Thymus (tissue), 11 donors: ENCODE measurements around the gene SCYL2. TPM values are rescaled to one million over a fixed set of nuclear protein-coding genes. Genes with fewer than 3 reads are reported as not detected.
"Not testable (repeated sequence)": the region's sequence is repeated elsewhere in the genome, so short reads cannot be mapped to it uniquely, and the experiment has no call there.

Experiments
- DNase-seq, 9 donors: peaks; one replicate each; pipeline ENCODE4 v3.0.0-alpha.2; 2013; ENCODE audit warnings: low spot score in 9 of 9, low read depth in 6 of 9, missing footprints in 1 of 9
- H3K27ac ChIP-seq, 2 donors: one replicate each; pipeline ENCODE4 v1.5.1; 2013; ENCODE audit warnings: control low read depth in 1 of 2, low read depth in 1 of 2, low read length in 1 of 2, mild to moderate bottlenecking in 1 of 2, moderate library complexity in 1 of 2
- H3K27me3 ChIP-seq, 2 donors: one replicate each; pipeline ENCODE4 v1.5.1; 2013; ENCODE audit warnings: low read length in 1 of 2; ENCODE audit not compliant: control insufficient read depth in 2 of 2, insufficient read depth in 1 of 2
- H3K36me3 ChIP-seq, 2 donors: one replicate each; pipeline ENCODE4 v1.5.1; 2013; ENCODE audit warnings: low read length in 1 of 2, mild to moderate bottlenecking in 1 of 2, moderate library complexity in 1 of 2; ENCODE audit not compliant: control insufficient read depth in 2 of 2, insufficient read depth in 2 of 2
- H3K4me1 ChIP-seq, 2 donors: one replicate each; pipeline ENCODE4 v1.5.1; 2013; ENCODE audit warnings: low read length in 2 of 2; ENCODE audit not compliant: control insufficient read depth in 2 of 2, insufficient read depth in 2 of 2
- H3K4me3 ChIP-seq, 2 donors: one replicate each; pipeline ENCODE4 v1.5.1; 2013; ENCODE audit warnings: low read length in 2 of 2, control low read depth in 1 of 2, mild to moderate bottlenecking in 1 of 2
- H3K9me3 ChIP-seq, 2 donors: one replicate each; pipeline ENCODE4 v1.5.1; 2013; ENCODE audit warnings: low read length in 1 of 2, mild to moderate bottlenecking in 1 of 2; ENCODE audit not compliant: control insufficient read depth in 2 of 2, insufficient read depth in 1 of 2
- WGBS: extraction: QIAGEN DNeasy Blood & Tissue Kit; methylation state at CpG from one replicate; pipeline ENCODE4 v1.1.7; 2013; 5-methylcytosine and 5-hydroxymethylcytosine counted together
- polyA plus RNA-seq: library from polyadenylated mRNA; stranded (reverse); fragments of 200-250 nt; gene quantifications from one replicate; pipeline ENCODE4 v1.2.3, GENCODE V29; 2013
- total RNA-seq: library from RNA; stranded (reverse); fragments of 120-200 nt; gene quantifications from one replicate; pipeline ENCODE4 v1.2.4, GENCODE V29; 2013
- donor health status: healthy.

SCYL2 gene
- total and polyA plus RNA-seq, 2 donors, result 22.4 to 31.0 TPM

DNA sequence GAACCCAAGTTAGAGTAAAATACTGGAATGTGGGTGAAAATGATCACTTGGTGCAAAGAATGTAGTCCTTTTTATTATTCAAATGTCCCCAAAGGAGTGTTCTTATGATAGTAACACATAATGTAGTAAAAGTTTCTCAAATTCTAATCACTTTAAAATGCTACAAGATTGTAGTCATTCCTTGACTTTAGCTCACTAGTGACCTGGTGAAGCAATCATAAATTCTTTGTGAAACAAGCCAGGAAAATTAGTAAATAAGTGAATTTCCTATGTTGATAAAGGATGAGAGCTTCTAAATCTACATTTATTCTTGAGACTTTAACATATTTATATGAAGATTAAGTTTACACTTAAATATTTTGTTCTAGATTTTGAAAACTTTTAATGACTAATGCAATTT lies 59.2 kb downstream of the SCYL2 start:
- Histone ChIP-seq H3K27ac (no peak overlapping the region), H3K4me3 (no peak overlapping the region), H3K9me3 (no peaks in the 10 kb centered on the region), H3K4me1 (no peaks in the 10 kb centered on the region), H3K27me3 (no peaks in the 10 kb centered on the region), H3K36me3 (peaks cover under 1 to 39% of the 10 kb centered on the region in 2 donors)
- no peak for DNase-seq

DNA sequence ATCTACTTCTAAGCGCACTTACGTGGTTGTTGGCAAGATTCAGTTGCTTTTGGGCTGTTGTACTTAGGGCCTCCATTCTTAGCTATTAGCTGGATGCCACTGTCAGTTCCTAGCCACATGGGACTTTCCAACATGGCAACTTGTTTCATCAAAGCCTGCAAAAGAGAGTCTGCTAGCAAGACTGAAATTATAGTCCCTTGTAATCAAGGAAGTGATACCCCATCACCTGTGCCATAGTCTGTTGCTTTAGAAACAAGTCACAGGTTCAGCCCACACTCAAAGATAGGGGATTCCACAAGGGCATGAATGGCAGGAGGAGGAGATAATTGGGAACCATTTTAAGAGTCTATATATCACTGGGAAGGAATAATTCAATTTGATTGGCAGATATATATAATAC lies 62.8 kb downstream of the SCYL2 start:
- no peak for DNase-seq
- no peaks in the 10 kb centered on the region for H3K27me3 ChIP-seq
- H3K4me1 ChIP-seq, result no peaks in the 10 kb centered on the region
- no peaks in the 10 kb centered on the region for H3K9me3 ChIP-seq
- H3K4me3 ChIP-seq, result no peak overlapping the region
- no peak overlapping the region for H3K27ac ChIP-seq
- WGBS, result 98% methylated on average over 2 of the region's 2 CpGs
- H3K36me3 ChIP-seq, result peaks cover 3 to 43% of the 10 kb centered on the region in 2 donors

DNA sequence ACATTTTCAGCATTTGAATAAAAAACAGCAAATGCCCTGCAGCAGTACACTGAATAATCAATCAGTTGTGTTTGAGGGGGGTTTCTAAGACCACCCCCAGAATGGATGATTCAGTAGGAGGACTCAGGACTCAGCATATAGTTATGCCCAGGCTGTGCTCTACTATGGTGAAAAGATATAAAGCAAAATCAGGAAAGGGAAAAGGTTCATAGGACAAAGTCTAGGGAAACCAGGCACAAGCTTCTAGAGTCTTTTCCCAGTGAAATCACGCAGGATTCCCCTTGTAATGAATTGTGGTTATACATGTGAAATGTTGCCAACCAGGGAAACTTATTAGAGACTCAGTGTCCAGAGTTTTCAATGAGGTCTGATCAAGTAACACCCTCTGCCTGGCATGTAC lies 64.9 kb downstream of the SCYL2 start:
- WGBS, result 98% methylated on average over 1 of the region's 1 CpG
- H3K36me3 ChIP-seq, result peaks cover 3 to 43% of the 10 kb centered on the region in 2 donors

DNA sequence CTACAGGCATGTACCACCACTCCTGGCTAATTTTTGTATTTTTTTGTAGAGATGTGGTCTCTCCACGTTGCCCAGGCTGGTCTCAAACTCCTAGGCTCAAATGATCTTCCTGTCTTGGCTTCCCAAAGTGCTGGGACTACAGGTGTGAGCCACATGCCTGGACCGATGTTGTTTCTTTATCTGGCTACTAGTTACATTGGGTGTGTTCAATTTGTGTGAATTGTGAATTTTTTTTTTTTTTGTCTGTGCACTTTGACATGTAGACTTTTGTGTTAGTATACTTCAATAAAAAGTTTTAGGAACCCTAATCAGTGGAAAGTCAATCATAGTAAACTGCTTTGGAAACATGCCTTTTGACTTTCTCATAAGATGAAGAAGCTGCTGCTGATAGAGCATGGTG lies 65.9 kb downstream of the SCYL2 start:
- DNase-seq, result no peak
- no peak overlapping the region for H3K27ac ChIP-seq
- peaks cover 3 to 38% of the 10 kb centered on the region in 2 donors for H3K36me3 ChIP-seq
- H3K4me1 ChIP-seq, result no peaks in the 10 kb centered on the region
- no peak overlapping the region for H3K4me3 ChIP-seq
- H3K9me3 ChIP-seq, result no peaks in the 10 kb centered on the region
- no peaks in the 10 kb centered on the region for H3K27me3 ChIP-seq
- WGBS, result 97% methylated on average over 2 of the region's 2 CpGs

More for the DNA sequence above, 64.9 kb downstream of the SCYL2 start:
- no peaks in the 10 kb centered on the region for H3K9me3 ChIP-seq
- DNase-seq, result no peak
- H3K4me1 ChIP-seq, result no peaks in the 10 kb centered on the region
- no peak overlapping the region for H3K27ac ChIP-seq
- no peaks in the 10 kb centered on the region for H3K27me3 ChIP-seq
- no peak overlapping the region for H3K4me3 ChIP-seq

DNA sequence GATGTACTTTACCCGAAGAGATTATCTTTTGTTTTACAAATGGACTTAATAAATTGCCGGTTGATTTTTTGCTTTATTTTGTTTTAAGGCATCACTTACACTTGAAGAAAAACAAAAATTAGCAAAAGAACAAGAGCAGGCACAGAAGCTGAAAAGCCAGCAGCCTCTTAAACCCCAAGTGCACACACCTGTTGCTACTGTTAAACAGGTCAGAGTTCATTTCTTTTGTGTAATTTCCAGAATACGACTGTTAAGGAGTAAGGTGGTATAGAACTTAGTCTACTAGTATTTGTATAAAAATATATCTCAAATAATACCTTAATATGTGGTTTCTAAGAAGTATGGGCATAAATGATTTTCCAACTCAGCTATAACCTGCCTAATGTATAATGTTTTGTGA lies 70.3 kb downstream of the SCYL2 start:
- Histone ChIP-seq H3K4me3 (no peak overlapping the region), H3K9me3 (no peaks in the 10 kb centered on the region), H3K36me3 (peaks cover 5 to 23% of the 10 kb centered on the region in 2 donors), H3K4me1 (no peaks in the 10 kb centered on the region), H3K27me3 (no peaks in the 10 kb centered on the region), H3K27ac (no peak overlapping the region)
- 98% methylated on average over 3 of the region's 3 CpGs for WGBS
- DNase-seq, result no peak

DNA sequence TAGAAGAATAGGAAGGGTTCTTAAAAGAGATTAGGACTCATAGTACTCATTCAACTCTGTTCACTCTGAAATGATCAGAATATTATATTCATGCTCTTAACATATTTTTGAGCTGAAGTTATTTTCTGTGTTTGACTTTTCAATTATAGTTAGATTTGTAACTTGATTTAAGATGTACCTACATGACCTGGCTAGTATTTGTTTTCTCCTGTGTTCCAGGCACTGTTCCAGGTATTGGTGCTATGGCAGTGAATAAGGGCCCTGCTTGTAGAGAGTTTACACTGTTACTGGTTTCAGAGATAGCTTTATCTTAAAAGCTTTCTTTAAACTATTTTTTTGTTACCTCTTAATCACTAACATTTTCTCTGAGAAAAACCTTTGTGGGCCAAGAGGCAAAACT lies 70.8 kb downstream of the SCYL2 start:
- no peaks in the 10 kb centered on the region for H3K9me3 ChIP-seq
- no peak overlapping the region for H3K4me3 ChIP-seq
- H3K27me3 ChIP-seq, result no peaks in the 10 kb centered on the region
- H3K4me1 ChIP-seq, result no peaks in the 10 kb centered on the region
- no peak overlapping the region for H3K27ac ChIP-seq
- DNase-seq, result no peak
- H3K36me3 ChIP-seq, result peaks cover 5 to 23% of the 10 kb centered on the region in 2 donors

DNA sequence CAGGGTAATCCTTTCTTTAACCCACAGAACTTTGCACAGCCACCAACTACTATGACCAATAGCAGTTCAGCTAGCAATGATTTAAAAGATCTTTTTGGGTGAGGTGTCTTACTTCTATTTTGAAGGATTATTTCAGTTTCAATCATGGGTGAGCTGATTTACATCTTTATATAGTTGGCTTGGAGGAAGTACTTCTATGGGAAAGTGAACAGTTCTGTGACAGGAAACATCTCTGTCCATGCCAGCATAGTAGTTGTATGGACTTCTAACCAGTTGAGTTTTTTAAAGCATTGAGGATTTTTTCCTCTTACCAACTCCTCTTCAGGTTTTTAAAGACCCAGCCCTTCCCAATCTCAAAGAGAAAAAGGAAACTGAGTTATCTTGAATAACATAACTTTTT lies 72.1 kb downstream of the SCYL2 start:
- DNase-seq, result no peak
- Histone ChIP-seq H3K27ac (no peak overlapping the region), H3K27me3 (no peaks in the 10 kb centered on the region), H3K4me1 (no peaks in the 10 kb centered on the region), H3K36me3 (peaks cover 5 to 16% of the 10 kb centered on the region in 2 donors), H3K9me3 (no peaks in the 10 kb centered on the region), H3K4me3 (no peak overlapping the region)

DNA sequence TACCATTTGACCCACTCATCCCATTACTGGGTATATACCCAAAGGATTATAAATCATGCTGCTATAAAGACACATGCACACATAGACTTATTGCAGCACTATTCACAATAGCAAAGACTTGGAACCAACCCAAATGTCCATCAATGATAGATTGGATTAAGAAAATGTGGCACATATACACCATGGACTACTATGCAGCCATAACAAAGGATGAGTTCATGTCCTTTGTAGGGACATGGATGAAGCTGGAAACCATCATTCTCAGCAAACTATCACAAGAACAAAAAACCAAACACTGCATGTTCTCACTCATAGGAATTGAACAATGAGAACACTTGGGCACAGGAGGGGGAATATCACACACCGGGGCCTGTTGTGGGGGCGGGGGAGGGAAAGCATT lies 75.9 kb downstream of the SCYL2 start:
- not testable (repeated sequence) for H3K4me3 ChIP-seq, H3K27ac ChIP-seq
- WGBS, result 97% methylated on average over 2 of the region's 2 CpGs

DNA sequence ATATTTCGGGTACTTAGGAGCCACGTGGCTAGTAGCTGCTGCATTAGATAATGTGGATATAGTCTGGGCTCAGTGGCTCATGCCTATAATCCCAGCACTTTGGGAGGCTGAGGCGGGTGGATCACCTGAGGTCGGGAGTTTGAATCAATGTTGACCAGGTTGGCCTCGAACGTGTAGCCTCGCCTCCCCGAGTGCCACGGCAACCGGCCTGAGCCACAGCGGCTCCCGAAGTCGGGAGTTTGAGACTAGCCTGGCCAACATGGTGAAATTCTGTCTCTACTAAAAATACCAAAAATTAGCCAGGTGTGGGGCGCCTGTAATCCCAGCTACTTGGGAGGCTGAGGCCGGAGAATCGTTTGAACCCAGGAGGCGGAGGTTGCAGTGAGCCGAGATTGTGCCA lies 77.4 kb downstream of the SCYL2 start:
- H3K4me1 ChIP-seq, H3K27me3 ChIP-seq, DNase-seq, H3K4me3 ChIP-seq, H3K27ac ChIP-seq, H3K9me3 ChIP-seq, H3K36me3 ChIP-seq: not testable (repeated sequence)
- WGBS, result 97% methylated on average over 18 of the region's 18 CpGs

More for the DNA sequence above, 75.9 kb downstream of the SCYL2 start:
- not testable (repeated sequence) for H3K4me1 ChIP-seq, H3K36me3 ChIP-seq, H3K27me3 ChIP-seq, DNase-seq, H3K9me3 ChIP-seq
